Measurements from ENCODE around the gene IGFN1.

IGFN1 gene

GRCh38 chr1:201258763-201259230, 68.2 kb downstream of the IGFN1 start:
- H3K27ac ChIP-seq, result no peak overlapping the region

GRCh38 chr1:201259476-201260235, 69.0 kb downstream of the IGFN1 start:
- no peak overlapping the region for H3K27ac ChIP-seq
- TF ChIP-seq CTCF (conservative IDR thresholded peaks at IDR 0.05), result no peak

More at GRCh38 chr1:201258763-201259230, 68.2 kb downstream of the IGFN1 start:
- TF ChIP-seq CTCF (conservative IDR thresholded peaks at IDR 0.05), result no peak

- TF ChIP-seq CTCF (conservative IDR thresholded peaks at IDR 0.05), result no peak
- H3K27ac ChIP-seq, result no peak overlapping the region
These were observed 69.6 kb downstream of the IGFN1 start for GRCh38 chr1:201260236-201260590.

- no peak overlapping the region for H3K27ac ChIP-seq
- TF ChIP-seq CTCF (conservative IDR thresholded peaks at IDR 0.05), result no peak
These were observed 70.2 kb downstream of the IGFN1 start for GRCh38 chr1:201260648-201261311.

GRCh38 chr1:201261771-201262547, 71.3 kb downstream of the IGFN1 start:
- H3K27ac ChIP-seq, result no peak overlapping the region
- TF ChIP-seq CTCF (conservative IDR thresholded peaks at IDR 0.05), result no peak

- no peak for TF ChIP-seq CTCF (conservative IDR thresholded peaks at IDR 0.05)
These were observed 72.5 kb downstream of the IGFN1 start for GRCh38 chr1:201262963-201263608.

More at GRCh38 chr1:201262963-201263608, 72.5 kb downstream of the IGFN1 start:
- no peak overlapping the region; the same call in 1 of the 2 replicates for H3K27ac ChIP-seq
